GM19397 (cell line): ENCODE measurements around the gene FOXK2.
"Not testable (repeated sequence)": the region's sequence is repeated elsewhere in the genome, so short reads cannot be mapped to it uniquely, and the experiment has no call there.

Source experiments
- ATAC-seq: cut with Tn5 transposase; IDR thresholded peaks from one replicate; pipeline ENCODE4 v1.9.1; 2021; ENCODE audit warnings: mild to moderate bottlenecking, moderate library complexity; ENCODE audit not compliant: unreplicated experiment

FOXK2 gene

GRCh38 chr17:82528484-82529265 is 9.1 kb downstream of the FOXK2 start:
- no peak for ATAC-seq

- no peak for ATAC-seq
Measured at GRCh38 chr17:82529914-82530300, 10.4 kb downstream of the FOXK2 start.

- ATAC-seq, result no peak
Measured at GRCh38 chr17:82531431-82531881, 11.9 kb downstream of the FOXK2 start.

DNA sequence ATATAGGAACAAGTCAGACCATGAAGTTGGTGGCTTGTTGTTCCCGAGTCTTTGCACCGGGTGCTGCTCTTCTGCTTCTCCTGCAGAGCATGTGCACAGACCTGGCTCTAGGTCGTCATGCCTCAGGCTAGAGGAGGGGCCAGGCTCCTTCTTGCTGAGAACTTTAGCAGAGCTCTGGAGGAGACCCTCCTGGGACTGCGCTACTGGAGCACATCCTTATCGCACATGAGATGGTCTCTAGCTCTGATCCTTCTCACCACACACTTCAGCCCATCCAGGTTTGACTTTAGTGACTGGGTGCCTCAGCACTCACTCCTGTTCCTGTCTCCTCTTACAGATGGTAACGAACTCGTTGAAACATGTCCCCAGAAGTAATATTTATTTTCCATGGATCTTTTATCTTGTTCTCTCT is 14.9 kb downstream of the FOXK2 start:
- no peak for ATAC-seq

- no peak for ATAC-seq
Measured at GRCh38 chr17:82536512-82537201, 17.1 kb downstream of the FOXK2 start.

GRCh38 chr17:82537228-82537627 is 17.7 kb downstream of the FOXK2 start:
- ATAC-seq, result not testable (repeated sequence)

GRCh38 chr17:82539076-82539475 is 19.5 kb downstream of the FOXK2 start:
- not testable (repeated sequence) for ATAC-seq

- ATAC-seq, result no peak
Measured at GRCh38 chr17:82542439-82542838, 22.9 kb downstream of the FOXK2 start.

- no peak for ATAC-seq
Measured at GRCh38 chr17:82544431-82545070, 25.0 kb downstream of the FOXK2 start.

- no peak for ATAC-seq
Measured at GRCh38 chr17:82545071-82545462, 25.5 kb downstream of the FOXK2 start.

DNA sequence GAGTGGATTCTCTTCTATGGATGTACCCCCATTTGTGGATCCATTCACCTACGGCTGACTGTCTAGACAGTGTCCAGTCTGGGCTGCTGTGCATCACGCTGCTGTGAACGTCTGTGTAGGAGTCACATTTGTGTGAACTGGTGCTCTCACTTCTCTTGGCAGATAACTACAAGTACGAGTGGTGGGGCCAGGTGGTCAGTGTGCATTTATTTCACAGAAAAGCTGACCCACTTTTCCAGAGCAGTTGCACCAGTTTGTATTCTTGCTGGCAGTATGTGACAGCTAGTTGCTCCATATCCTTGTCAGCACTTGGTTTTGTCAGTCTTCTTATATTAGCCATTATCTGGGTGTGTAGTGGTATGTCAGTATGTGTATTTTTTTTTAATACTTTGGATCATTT is 28.4 kb downstream of the FOXK2 start:
- ATAC-seq, result no peak

DNA sequence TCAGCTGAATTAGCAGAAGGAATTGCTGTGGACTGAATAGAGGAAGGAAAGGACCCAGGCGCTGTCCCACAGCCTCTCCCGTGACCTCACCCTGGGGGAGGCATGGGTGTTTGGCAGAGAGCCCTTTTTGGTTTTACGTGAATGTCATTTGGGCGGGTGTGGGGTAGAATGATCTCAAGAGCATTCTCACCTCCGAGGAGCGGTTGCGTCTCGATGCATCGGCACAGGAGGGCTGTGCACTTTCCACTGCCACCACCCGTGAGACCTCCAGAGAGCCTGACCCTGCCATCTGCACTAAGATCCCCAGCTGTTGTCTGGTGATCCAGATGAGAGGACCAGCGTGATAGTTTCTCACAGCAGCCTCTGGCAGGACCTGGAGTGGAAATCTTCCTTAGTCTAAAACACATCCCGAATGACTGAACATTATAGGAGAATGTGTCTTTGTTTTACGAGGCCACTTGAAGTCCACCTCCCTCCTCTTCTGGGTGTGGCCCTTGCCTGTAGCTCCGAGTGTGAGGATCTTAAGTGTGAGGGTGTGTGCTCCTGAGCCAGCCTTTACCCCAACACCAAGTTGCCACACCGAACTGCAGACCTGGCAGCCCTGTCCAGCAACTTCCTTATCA is 29.3 kb downstream of the FOXK2 start:
- ATAC-seq, result no peak

DNA sequence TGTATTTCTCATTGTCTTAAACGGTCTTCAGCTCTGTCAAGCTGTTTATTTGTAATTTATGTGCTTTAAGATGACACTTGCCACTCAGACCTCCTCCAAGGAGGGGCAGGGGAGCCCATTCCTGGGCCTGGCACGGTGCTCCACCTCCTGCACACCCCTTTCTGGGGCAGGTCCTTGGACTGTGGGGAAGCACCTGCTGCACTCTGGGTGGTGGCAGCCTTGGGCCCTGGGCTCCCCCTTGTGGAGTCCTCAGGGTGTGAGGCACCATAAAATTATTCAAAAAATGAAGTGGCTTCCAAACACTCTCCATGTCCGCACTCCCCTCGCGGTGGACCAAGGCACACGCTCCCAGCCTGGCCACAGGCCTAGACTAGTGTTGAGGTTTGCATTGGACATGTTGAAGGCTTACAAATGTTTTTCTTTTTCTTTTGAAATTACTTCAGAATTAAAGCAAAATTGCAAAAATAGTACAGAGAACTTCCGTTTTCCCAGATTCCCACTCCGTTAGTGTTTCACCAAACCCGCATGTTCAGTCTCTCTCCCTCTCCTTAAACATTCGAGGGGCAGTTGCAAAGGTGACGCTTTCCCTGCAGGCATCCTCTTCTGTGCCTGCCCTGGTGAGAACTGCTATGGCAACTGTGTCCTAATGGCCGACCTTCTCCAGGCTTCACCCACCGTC is 32.4 kb downstream of the FOXK2 start:
- ATAC-seq, result peak; percentile 89

GRCh38 chr17:82552580-82552979 is 33.0 kb downstream of the FOXK2 start:
- ATAC-seq, result no peak

- no peak for ATAC-seq
Measured at GRCh38 chr17:82553210-82553930, 33.8 kb downstream of the FOXK2 start.

- not testable (repeated sequence) for ATAC-seq
Measured at GRCh38 chr17:82557510-82557909, 38.0 kb downstream of the FOXK2 start.

DNA sequence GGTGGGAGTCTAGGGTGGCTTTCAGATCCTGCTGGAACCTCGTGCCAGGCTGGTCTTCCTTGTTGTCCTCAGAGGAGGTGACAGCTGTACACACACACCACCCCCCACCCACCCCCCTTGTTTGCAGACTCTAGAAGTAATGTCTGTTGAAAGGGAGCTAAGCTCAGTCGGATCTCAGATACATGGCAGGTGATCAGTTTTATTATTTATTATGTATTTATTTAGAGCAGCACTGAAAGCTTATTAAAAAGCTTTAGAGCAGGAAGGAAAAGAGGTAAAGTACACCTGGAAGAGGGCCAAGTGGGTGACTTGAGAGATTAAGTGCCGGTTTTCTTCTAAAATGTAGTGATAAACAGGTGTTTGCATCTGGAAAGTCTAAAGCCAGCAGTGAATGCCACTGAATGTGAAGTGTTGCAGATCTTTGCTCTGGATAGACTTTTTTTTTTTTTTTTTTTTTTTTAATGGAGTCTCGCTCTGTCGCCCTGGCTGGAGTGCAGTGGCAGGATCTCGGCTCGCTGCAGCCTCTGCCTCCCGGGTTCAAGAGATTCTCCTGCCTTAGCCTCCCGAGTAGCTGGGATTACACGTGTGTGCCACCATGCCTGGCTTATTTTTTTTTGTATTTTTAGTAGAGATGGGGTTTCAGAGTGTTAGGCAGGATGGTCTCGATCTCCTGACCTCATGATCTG is 40.2 kb downstream of the FOXK2 start:
- no peak for ATAC-seq

- no peak for ATAC-seq
Measured at GRCh38 chr17:82560252-82560642, 40.7 kb downstream of the FOXK2 start.

- no peak for ATAC-seq
Measured at GRCh38 chr17:82560802-82561428, 41.4 kb downstream of the FOXK2 start.
